ENCODE measurements around the gene TCF7. TPM values are rescaled to one million over a fixed set of nuclear protein-coding genes. Genes with fewer than 3 reads are reported as not detected.

The TCF7 gene
- total and polyA plus RNA-seq, 2 of the 13 experiments (the other 11 are each of a cell fraction or from before 2014, with no cell fraction given), result 6.3 to 6.8 TPM

- Histone ChIP-seq H3K4me3 (replicated peaks in 1 of 3; ENCODE audit: insufficient read depth in 1 of 3, low read depth in 2 of 3, low read length in 3 of 3) (peak overlapping the region; percentile 68 to 80 (median 78)), H3K27me3 (ENCODE audit: control insufficient read depth in 1 of 2, insufficient read depth in 2 of 2, low read length in 2 of 2) (peaks cover 2 to 22% of the 10 kb centered on the region in 2 experiments; a peak in 3 of 5 replicates), H3K9me3 (ENCODE audit: low read length) (no peaks in the 10 kb centered on the region), H2AFZ (ENCODE audit: low read length) (no peak overlapping the region), H3K27ac (ENCODE audit: extremely low read length, insufficient read depth, low read length) (no peak overlapping the region), H3K4me1 (ENCODE audit: insufficient read depth, low read length) (peaks cover 64% of the 10 kb centered on the region), H3K4me2 (ENCODE audit: low read depth, low read length) (peak overlapping the region; percentile 77), H3K9ac (ENCODE audit: insufficient read depth, low read depth, low read length) (peak overlapping the region; percentile 75), H4K20me1 (ENCODE audit: insufficient read depth, low read length) (no peaks in the 10 kb centered on the region), H3K79me2 (ENCODE audit: insufficient read depth, low read length) (peaks cover 2% of the 10 kb centered on the region), H3K36me3 (replicated peaks in 1 of 2; ENCODE audit: control insufficient read depth in 1 of 2, insufficient read depth in 2 of 2, low read length in 2 of 2) (peaks cover 3 to 12% of the 10 kb centered on the region in 2 experiments; a peak in 3 of 5 replicates)
- CTCF ChIA-PET (ENCODE audit: low intra/inter-chr PET ratio, low total read pairs), result interaction anchor here (1.0 kb wide), 1 partner anchor 76 kb away, joined by 4 read pairs; no protein-coding TSS in a partner anchor
- WGBS (ENCODE audit: low lambda C conversion rate), result no CpG with 5 or more reads among the region's 110 CpGs
- in situ Hi-C loops (cut with HindIII; ENCODE audit: extremely low pct_ligation_motif_present, low pct_unique_long_range_greater_than_20kb) (no loop called here), intact Hi-C loops (cut with micrococcal nuclease; ENCODE audit: unreplicated experiment) (no loop called here)
- no TSS peak for BruUV-seq (replicated peaks)
- no peak for FAIRE-seq
- ATAC-seq, result peak; percentile 5
- POLR2A ChIA-PET, result interaction anchor here (0.6 to 3.9 kb wide), 14 partner anchors 10 to 110 kb away, joined by 3 to 40 read pairs (median 5); partner anchors contain the start of gene VDAC1
- peak; percentile 32 for DNase-seq (ENCODE audit: low spot score)
- no peak for TF ChIP-seq KLF6 (CRISPR knock-in tag; IDR thresholded peaks at IDR 0.05)
- TF ChIP-seq ZFX (CRISPR knock-in tag; IDR thresholded peaks at IDR 0.05; ENCODE audit: low read depth), result no peak
- TF ChIP-seq ZNF563 (CRISPR knock-in tag; IDR thresholded peaks at IDR 0.05), result 0 out of 2 replicates have a peak, but pooled peaks have one; percentile 33
- TF ChIP-seq CERS6 (CRISPR knock-in tag; IDR thresholded peaks at IDR 0.05), result no peak
- peak; percentile 64; the same call in 1 of the 2 replicates for TF ChIP-seq KDM2A (CRISPR knock-in tag; IDR thresholded peaks at IDR 0.05; ENCODE audit: borderline replicate concordance, low read depth)
- no peak for TF ChIP-seq PBX3 (CRISPR knock-in tag; IDR thresholded peaks at IDR 0.05; ENCODE audit: borderline replicate concordance)
- peak; percentile 21; the same call in 1 of the 2 replicates for TF ChIP-seq REPIN1 (CRISPR knock-in tag; IDR thresholded peaks at IDR 0.05; ENCODE audit: borderline replicate concordance, low read depth)
- TF ChIP-seq GABPB1 (CRISPR knock-in tag; IDR thresholded peaks at IDR 0.05), result peak; percentile 89
- TF ChIP-seq ZNF720 (CRISPR knock-in tag; IDR thresholded peaks at IDR 0.05), result no peak
- TF ChIP-seq MLX (CRISPR knock-in tag; IDR thresholded peaks at IDR 0.05), result no peak
- TF ChIP-seq SOX6 (IDR thresholded peaks at IDR 0.05), result no peak
- 0 out of 2 replicates have a peak, but pooled peaks have one; percentile 11 for TF ChIP-seq SOX6 (CRISPR knock-in tag; IDR thresholded peaks at IDR 0.05)
- peak; percentile 76 for TF ChIP-seq NR2F6 (IDR thresholded peaks at IDR 0.05)
- peak; percentile 69 for TF ChIP-seq NR2F6 (CRISPR knock-in tag; IDR thresholded peaks at IDR 0.05)
- no peak for TF ChIP-seq ZBTB21 (CRISPR knock-in tag; IDR thresholded peaks at IDR 0.05)
- TF ChIP-seq FOSL2 (CRISPR knock-in tag; IDR thresholded peaks at IDR 0.05), result peak; percentile 41
- TF ChIP-seq ZSCAN9 (CRISPR knock-in tag; IDR thresholded peaks at IDR 0.05; ENCODE audit: borderline replicate concordance), result no peak
- TF ChIP-seq, protein P1, sequence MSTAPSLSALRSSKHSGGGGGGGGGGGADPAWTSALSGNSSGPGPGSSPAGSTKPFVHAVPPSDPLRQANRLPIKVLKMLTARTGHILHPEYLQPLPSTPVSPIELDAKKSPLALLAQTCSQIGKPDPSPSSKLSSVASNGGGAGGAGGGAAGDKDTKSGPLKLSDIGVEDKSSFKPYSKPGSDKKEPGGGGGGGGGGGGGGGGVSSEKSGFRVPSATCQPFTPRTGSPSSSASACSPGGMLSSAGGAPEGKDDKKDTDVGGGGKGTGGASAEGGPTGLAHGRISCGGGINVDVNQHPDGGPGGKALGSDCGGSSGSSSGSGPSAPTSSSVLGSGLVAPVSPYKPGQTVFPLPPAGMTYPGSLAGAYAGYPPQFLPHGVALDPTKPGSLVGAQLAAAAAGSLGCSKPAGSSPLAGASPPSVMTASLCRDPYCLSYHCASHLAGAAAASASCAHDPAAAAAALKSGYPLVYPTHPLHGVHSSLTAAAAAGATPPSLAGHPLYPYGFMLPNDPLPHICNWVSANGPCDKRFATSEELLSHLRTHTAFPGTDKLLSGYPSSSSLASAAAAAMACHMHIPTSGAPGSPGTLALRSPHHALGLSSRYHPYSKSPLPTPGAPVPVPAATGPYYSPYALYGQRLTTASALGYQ (CRISPR knock-in tag; IDR thresholded peaks at IDR 0.05), result no peak
- no peak for TF ChIP-seq TBX2 (CRISPR knock-in tag; IDR thresholded peaks at IDR 0.05; ENCODE audit: borderline replicate concordance)
- no peak for TF ChIP-seq ZNF816 (CRISPR knock-in tag; IDR thresholded peaks at IDR 0.05; ENCODE audit: borderline replicate concordance)
- no peak for TF ChIP-seq MTF1 (CRISPR knock-in tag; IDR thresholded peaks at IDR 0.05)
Observed at GRCh38 chr5:134114886-134115805, 665 bp downstream of the TCF7 start.

All from HepG2 (cell line).